D721Med (cell line): ENCODE results near the gene GJB3.
"Not testable (repeated sequence)": the region's sequence is repeated elsewhere in the genome, so short reads cannot be mapped to it uniquely, and the experiment has no call there.

Source experiments
- DNase-seq: peaks from one replicate; pipeline ENCODE4 v3.0.0; 2011; ENCODE audit warnings: low spot score; ENCODE audit not compliant: insufficient read length
- FAIRE-seq: peaks from 2 replicates; lab custom pipeline; 2011; peaks lifted over from hg19 to GRCh38; lab: Jason Lieb, UNC
- TF ChIP-seq, protein P1 (sequence below): IDR thresholded peaks from 2 replicates; pipeline ENCODE4 v1.5.1; 2012; ENCODE audit warnings: mild to moderate bottlenecking, control low read depth; ENCODE audit not compliant: insufficient read depth; ENCODE audit errors: missing control alignments

GJB3 gene

DNA sequence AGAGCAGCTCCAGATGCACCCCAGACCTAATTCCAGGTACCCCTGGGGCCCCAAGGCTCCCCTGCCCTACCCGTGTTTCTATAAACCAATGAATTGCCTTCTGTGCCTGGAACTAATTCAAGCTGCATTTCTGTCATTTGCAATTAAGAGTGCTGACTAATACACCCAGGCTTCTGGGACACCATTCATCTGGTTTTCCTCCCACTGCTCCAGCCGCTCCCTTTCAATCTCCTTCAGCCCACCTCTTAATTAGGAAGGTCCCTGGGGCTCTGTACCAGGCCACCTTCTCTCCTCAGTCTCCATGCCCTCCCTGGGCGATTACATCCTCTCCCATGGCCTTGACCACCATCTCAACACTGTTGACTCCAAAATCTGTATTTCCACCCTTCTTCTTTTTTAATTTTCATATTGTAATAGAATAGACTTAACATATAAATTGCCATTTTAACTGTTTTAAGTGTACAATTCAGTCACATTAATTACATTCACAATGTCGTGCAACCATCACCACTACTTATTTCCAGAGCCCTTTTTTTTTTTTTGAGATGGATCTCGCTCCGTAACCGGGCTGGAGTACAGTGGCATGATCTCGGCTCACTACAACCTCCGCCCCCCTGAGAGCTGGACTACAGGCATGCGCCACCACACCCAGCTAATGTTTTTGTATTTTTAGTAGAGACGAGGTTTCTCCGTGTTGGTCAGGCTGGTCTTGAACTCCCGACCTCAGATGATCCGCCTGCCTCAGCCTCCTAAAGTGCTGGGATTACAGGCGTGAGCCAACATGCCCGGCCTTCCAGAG, 9.2 kb upstream of the GJB3 start:
- TF ChIP-seq, protein P1, sequence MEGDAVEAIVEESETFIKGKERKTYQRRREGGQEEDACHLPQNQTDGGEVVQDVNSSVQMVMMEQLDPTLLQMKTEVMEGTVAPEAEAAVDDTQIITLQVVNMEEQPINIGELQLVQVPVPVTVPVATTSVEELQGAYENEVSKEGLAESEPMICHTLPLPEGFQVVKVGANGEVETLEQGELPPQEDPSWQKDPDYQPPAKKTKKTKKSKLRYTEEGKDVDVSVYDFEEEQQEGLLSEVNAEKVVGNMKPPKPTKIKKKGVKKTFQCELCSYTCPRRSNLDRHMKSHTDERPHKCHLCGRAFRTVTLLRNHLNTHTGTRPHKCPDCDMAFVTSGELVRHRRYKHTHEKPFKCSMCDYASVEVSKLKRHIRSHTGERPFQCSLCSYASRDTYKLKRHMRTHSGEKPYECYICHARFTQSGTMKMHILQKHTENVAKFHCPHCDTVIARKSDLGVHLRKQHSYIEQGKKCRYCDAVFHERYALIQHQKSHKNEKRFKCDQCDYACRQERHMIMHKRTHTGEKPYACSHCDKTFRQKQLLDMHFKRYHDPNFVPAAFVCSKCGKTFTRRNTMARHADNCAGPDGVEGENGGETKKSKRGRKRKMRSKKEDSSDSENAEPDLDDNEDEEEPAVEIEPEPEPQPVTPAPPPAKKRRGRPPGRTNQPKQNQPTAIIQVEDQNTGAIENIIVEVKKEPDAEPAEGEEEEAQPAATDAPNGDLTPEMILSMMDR, result no peak
- DNase-seq (no peak), FAIRE-seq (no peak)

DNA sequence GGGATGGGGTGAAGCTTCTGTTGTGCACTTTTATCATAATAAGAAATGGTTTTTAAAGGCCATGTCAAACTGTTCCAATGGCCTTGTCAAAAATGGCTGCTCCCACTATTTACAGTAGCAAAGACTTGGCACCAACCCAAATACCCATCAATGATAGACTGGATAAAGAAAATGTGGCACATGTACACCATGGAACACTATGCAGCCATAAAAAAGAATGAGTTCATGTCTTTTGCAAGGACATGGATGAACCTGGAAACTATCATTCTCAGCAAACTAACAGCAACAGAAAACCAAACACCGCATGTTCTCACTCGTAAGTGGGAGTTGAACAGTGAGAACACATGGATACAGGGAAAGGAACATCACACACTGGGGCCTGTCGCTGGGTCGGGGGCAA, 7.9 kb upstream of the GJB3 start:
- not testable (repeated sequence) for FAIRE-seq, DNase-seq

DNA sequence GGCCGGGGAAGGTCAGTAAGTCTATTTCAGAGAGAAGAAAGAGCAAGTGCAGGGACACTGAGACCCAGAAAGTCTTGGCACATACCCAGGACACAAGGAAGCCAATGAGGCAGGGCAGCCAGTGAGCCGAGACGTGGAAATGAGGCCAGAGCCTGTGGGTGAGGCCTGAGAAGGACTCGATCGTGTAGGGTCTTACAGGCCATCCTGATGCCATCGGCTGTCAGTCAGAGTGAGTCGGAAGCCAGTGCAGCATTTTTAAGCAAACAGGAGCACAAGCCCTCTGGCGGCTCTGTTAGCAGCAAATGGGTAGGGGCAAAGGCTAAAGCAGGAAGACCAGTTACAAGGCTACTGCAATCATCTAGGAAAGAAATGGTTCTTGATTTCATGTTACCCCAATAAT, 6.1 kb upstream of the GJB3 start:
- DNase-seq, result no peak
- TF ChIP-seq, protein P1, result no peak
- no peak for FAIRE-seq

DNA sequence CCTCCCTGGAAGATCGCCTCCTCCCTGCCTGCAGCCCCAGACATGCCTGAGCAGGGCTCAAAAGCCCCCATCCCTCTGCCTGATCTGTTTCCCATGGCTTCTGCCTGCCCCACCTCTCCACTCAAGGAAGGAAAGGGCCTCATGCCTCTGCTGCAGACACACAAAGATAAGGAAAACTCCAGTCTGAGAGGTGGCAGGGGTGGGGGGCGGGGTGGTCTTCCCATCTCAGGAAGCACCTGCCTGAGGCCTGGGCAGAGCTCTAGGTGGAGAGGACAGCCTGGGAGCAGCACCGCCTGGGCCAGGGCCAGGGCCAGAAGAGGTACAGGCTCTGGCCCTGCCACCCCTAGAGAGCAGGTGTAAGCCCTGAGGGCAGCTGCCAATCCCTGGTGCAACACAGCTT, 4.1 kb upstream of the GJB3 start:
- DNase-seq (no peak), FAIRE-seq (no peak)
- TF ChIP-seq, protein P1, result no peak

DNA sequence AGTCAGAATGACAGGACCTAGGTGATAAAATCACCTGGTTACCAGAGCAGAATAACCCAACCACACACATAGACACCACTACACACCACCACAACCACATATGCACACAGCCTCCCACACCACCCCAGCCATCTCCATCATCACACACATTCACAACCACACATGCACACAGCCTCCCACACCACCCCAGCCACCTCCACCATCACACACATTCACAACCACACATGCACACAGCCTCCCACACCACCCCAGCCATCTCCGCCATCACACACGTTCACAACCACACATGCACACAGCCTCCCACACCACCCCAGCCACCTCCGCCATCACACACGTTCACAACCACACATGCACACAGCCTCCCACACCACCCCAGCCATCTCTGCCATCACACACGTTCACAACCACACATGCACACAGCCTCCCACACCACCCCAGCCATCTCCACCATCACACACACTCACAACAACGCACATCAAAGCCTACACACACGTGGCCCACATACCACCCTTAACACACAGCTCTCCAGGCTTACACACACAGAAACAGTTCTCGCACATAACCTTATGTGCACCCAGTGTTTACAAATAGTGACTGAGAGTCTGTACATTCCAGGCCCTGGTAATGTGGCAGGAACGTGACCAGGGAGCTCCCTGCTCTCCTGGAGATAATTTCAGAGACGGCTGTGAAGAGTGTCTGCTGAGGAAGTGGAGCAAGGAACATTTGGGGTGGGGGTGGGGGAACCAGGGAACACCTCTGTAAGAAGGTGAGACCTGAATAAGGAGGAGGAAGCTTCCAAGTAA, 3.3 kb upstream of the GJB3 start:
- FAIRE-seq (no peak), DNase-seq (no peak)
- TF ChIP-seq, protein P1, result no peak

DNA sequence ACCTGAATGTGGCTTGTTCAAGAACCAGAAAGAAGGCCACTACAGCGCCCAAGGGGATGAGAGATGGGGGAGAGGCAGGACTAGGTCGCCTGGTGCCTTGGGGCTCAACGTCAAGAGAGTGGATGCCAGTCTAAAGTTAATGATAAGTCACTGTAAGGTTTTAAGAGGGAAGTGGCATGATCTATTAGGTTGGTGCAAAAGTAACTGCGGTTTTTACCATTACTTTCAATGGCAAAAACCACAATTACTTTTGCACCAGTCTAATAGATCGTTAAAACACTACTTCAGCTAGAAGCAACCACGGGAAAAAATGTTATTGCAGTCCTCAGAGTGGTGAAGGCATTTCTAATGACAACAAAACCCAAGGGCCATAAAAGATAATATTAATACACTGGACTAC, 2.6 kb upstream of the GJB3 start:
- no peak for DNase-seq
- TF ChIP-seq, protein P1, result no peak
- no peak for FAIRE-seq

DNA sequence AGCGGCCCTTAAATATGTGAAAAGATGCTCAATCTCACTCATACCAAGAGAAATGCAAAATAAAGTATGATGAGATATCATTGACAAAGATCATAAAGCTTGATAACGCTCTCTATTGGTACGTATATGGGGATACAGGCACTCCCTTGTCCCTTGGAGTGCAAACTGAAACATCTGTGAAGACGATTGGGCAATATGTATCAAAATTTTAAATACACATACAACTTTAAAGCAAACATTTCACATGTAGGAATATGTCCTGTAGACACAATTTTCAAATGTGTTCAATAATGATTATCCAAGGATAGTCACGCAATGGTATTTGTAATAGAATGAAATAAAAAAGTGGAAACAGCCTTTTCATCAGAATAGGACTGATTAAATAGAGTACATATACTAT, 2.0 kb upstream of the GJB3 start:
- DNase-seq, result no peak
- FAIRE-seq, result no peak
- TF ChIP-seq, protein P1, result no peak
